Measurements from ENCODE around the gene GSTA5.
"Not testable (repeated sequence)": the region's sequence is repeated elsewhere in the genome, so short reads cannot be mapped to it uniquely, and the experiment has no call there.

DNA sequence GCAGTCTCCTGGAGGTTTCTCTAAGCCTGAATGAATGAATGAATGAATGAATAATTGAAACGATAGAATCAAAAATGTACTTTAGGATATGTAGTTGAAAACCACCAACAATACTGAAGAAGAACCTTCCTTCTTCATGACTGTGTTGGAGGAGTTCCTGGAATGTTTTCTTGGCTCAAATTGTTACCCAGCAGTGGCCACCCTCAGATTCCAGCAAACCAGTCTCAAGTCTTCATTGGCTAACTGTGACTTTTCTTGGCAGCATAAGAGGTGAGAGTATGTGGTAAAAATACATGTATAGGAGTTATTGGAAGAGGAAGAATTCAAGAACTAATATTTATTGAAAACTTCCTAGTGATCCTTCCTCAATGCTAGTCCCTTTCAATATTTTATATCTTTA is 41.3 kb downstream of the GSTA5 start:
- not testable (repeated sequence) for TF ChIP-seq POLR2A (IDR thresholded peaks at IDR 0.05)
- TF ChIP-seq, protein P1, sequence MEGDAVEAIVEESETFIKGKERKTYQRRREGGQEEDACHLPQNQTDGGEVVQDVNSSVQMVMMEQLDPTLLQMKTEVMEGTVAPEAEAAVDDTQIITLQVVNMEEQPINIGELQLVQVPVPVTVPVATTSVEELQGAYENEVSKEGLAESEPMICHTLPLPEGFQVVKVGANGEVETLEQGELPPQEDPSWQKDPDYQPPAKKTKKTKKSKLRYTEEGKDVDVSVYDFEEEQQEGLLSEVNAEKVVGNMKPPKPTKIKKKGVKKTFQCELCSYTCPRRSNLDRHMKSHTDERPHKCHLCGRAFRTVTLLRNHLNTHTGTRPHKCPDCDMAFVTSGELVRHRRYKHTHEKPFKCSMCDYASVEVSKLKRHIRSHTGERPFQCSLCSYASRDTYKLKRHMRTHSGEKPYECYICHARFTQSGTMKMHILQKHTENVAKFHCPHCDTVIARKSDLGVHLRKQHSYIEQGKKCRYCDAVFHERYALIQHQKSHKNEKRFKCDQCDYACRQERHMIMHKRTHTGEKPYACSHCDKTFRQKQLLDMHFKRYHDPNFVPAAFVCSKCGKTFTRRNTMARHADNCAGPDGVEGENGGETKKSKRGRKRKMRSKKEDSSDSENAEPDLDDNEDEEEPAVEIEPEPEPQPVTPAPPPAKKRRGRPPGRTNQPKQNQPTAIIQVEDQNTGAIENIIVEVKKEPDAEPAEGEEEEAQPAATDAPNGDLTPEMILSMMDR (IDR thresholded peaks at IDR 0.05): not testable (repeated sequence)

Data from body of pancreas (tissue), 4 donors.